ENCODE data around the gene SLC13A5.

The SLC13A5 gene

DNA sequence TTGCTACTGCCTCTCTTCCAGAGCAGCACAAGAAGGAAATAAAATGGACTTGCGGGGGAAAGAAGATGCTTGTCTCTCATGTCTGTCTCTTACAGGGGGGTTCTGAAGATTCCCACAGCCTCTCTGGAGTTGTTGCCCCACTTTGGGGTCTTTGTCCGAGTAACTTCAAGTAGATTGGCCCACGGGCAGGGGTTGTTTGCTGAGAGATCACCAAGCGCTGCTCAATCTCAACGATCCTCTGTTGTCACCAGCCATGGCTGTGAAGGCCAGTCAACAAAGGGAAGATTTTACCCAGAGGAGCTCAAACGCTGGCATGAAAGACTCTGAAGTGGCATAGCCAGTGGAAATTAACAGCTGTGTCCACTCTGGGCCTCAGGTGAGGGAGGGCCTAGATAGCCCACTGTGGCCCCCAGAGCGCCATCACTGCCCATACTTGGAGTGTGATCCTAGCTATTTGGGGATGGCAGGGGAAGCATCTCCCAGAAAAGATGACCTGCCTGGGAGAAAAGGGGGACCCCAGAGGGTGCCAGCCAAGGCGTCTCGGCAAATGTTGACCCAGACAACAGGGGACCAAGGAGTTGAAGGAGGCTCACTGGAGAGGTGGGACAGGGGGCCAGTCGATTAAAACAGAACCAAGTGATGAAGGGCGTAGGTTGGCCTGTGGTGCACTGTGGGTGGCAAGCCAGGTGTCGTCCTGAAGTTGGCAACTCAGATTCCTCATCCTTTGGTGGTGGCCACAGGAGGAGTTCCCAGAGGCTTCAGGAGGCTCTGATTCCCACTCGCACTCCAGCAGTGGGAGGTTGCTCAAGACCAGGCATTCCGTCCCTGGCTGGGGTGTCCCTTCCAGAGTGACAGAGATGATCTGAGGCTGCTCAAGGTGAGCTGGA lies 28.0 kb downstream of the SLC13A5 start:
- no peaks in the 10 kb centered on the region for H3K36me3 ChIP-seq (ENCODE audit: control insufficient read depth, insufficient read depth, low read length)
- H3K4me1 ChIP-seq (ENCODE audit: control insufficient read depth, insufficient read depth, low read length) = no peaks in the 10 kb centered on the region
- no peak overlapping the region for H3K27ac ChIP-seq (ENCODE audit: low read length)
- no peaks in the 10 kb centered on the region for H3K9me3 ChIP-seq (ENCODE audit: control insufficient read depth, insufficient read depth, low read length)
- no peaks in the 10 kb centered on the region for H3K27me3 ChIP-seq (ENCODE audit: control insufficient read depth, insufficient read depth, low read length)
- DNase-seq (ENCODE audit: low read depth, low spot score) = no peak
- no peak overlapping the region for H3K4me3 ChIP-seq (ENCODE audit: low read length)
- no CpG with 5 or more reads among the region's 14 CpGs for WGBS (ENCODE audit: insufficient coverage, insufficient read length)

DNA sequence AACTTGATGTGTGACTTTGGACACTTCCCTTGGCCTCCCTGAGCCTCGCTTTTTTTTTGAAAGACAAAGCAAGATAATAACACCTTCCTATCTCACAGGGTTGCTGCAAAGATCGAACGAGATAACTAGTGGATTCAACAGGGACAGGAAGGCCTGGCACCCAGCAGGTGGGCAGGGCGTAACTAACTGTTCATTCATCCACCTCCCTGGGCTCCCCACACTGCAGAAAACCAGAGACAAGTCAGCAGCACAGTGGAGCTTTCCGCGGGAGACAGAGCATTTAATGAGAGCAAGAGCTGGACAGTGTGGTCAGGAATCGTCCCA lies 28.7 kb downstream of the SLC13A5 start:
- no CpG with 5 or more reads among the region's 7 CpGs for WGBS (ENCODE audit: insufficient coverage, insufficient read length)
- Histone ChIP-seq H3K4me1 (ENCODE audit: control insufficient read depth, insufficient read depth, low read length) (no peaks in the 10 kb centered on the region), H3K27ac (ENCODE audit: low read length) (no peak overlapping the region), H3K36me3 (ENCODE audit: control insufficient read depth, insufficient read depth, low read length) (no peaks in the 10 kb centered on the region), H3K4me3 (ENCODE audit: low read length) (no peak overlapping the region), H3K27me3 (ENCODE audit: control insufficient read depth, insufficient read depth, low read length) (no peaks in the 10 kb centered on the region), H3K9me3 (ENCODE audit: control insufficient read depth, insufficient read depth, low read length) (no peaks in the 10 kb centered on the region)
- DNase-seq (ENCODE audit: low read depth, low spot score) = no peak

DNA sequence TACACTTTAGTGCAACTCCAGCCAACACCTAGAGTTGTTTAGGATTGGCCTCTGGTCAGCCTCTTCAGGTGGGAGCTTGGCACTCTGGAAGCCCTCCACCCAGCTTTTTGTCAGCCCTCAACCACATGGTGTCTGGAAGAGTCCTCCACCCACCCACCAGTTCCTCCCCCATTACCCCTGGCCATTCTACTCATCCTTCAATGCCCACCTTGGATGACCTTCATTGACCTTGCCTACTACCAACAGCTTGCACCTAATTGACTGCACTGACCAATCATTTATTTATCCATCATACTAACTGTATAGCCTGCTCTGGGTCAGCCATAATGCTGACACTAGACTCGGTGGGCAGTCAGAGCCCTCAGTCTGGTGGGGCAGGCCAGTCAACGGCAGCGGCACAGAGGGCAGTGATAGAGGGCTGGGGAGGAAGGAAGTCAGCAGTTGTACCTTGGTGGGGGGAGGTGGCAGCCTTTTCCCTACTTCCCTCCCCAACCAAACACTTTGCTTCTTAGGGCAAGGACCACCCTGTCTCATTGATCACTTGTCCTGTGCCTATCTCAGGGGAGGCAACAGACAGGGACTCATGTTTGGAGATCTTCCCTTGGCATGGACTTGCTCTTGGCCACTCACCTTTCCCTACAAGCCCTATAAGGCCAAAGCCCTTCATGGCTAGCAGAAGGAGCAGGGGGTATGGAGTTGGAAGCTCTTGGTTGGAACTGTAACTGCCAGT lies 29.3 kb downstream of the SLC13A5 start:
- no CpG with 5 or more reads among the region's 3 CpGs for WGBS (ENCODE audit: insufficient coverage, insufficient read length)
- H3K4me1 ChIP-seq (ENCODE audit: control insufficient read depth, insufficient read depth, low read length) = no peaks in the 10 kb centered on the region
- no peaks in the 10 kb centered on the region for H3K9me3 ChIP-seq (ENCODE audit: control insufficient read depth, insufficient read depth, low read length)
- DNase-seq (ENCODE audit: low read depth, low spot score) = no peak
- no peaks in the 10 kb centered on the region for H3K36me3 ChIP-seq (ENCODE audit: control insufficient read depth, insufficient read depth, low read length)
- no peaks in the 10 kb centered on the region for H3K27me3 ChIP-seq (ENCODE audit: control insufficient read depth, insufficient read depth, low read length)
- H3K4me3 ChIP-seq (ENCODE audit: low read length) = no peak overlapping the region
- H3K27ac ChIP-seq (ENCODE audit: low read length) = no peak overlapping the region

DNA sequence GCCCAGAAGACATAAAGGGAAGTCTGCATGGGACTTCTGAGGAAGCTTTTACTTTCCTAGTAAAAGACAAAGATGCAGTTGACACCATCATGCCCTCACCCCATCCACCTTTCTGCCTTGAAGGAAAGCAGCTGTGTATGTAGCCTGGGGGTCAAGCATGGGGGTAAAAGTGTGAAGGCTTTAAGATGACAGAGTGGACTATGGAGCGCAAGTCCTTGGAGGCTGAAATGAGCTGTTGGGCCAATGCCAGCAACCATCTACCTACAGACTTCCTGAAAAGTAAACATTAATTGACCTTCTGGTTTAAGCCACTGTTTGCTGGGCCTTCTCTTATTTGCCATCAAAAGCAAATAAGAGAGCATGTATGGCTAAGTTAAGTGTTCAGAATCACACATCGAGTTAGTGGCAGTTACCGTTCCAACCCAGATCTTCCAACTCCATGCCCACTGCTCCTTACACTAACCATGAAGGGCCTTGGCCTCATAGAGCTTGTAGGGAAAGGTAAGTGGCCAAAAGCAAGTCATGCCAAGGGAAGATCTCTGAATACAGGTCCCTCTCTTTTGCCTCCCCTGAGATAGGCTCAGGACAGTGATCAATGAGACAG lies 30.0 kb downstream of the SLC13A5 start:
- DNase-seq (ENCODE audit: low read depth, low spot score) = no peak
- no peaks in the 10 kb centered on the region for H3K4me1 ChIP-seq (ENCODE audit: control insufficient read depth, insufficient read depth, low read length)
- no peak overlapping the region for H3K4me3 ChIP-seq (ENCODE audit: low read length)
- H3K9me3 ChIP-seq (ENCODE audit: control insufficient read depth, insufficient read depth, low read length) = no peaks in the 10 kb centered on the region
- no peaks in the 10 kb centered on the region for H3K27me3 ChIP-seq (ENCODE audit: control insufficient read depth, insufficient read depth, low read length)
- no peaks in the 10 kb centered on the region for H3K36me3 ChIP-seq (ENCODE audit: control insufficient read depth, insufficient read depth, low read length)
- WGBS (ENCODE audit: insufficient coverage, insufficient read length) = no CpG with 5 or more reads among the region's 3 CpGs
- H3K27ac ChIP-seq (ENCODE audit: low read length) = no peak overlapping the region

DNA sequence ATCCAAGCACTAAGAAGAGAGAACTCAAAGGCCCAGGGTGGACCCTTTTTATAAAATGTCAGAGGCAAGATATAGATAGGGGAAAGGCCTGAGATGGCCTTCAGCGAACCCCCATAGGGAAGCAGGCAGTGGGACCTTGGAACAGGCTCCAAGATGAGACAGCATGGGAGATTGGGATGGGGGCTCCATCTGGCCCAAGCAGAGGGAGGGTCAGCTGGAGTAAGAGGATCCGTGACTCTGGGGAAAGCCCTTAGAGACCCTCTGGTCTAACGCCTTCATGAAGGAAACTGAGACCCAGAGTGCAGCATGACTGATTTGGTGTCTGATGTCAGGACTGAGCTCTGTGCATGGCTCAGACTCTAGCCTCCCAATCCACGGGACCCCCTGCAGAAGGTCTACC lies 30.8 kb downstream of the SLC13A5 start:
- Histone ChIP-seq H3K27ac (ENCODE audit: low read length) (no peak overlapping the region), H3K9me3 (ENCODE audit: control insufficient read depth, insufficient read depth, low read length) (no peaks in the 10 kb centered on the region), H3K4me3 (ENCODE audit: low read length) (no peak overlapping the region), H3K4me1 (ENCODE audit: control insufficient read depth, insufficient read depth, low read length) (no peaks in the 10 kb centered on the region), H3K36me3 (ENCODE audit: control insufficient read depth, insufficient read depth, low read length) (no peaks in the 10 kb centered on the region), H3K27me3 (ENCODE audit: control insufficient read depth, insufficient read depth, low read length) (no peaks in the 10 kb centered on the region)
- WGBS (ENCODE audit: insufficient coverage, insufficient read length) = no CpG with 5 or more reads among the region's 4 CpGs
- DNase-seq (ENCODE audit: low read depth, low spot score) = no peak

DNA sequence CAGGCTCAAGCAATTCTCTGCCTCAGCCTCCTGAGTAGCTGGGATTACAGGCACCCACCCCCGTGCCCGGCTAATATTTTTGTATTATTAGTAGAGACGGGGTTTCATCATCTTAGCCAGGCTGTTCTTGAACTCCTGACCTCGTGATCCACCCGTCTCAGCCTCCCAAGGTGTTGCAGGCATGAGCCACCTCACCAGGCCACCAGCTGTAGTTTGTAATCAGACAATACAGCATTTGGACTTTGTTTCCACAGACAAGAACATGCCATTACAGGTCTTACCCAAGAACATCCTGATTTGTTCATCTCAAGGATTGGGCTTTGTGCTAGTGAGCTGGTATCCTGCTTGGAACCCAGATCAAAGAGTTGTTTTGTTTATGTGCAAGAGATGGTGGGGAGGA lies 31.5 kb downstream of the SLC13A5 start:
- no peak overlapping the region for H3K4me3 ChIP-seq (ENCODE audit: low read length)
- H3K36me3 ChIP-seq (ENCODE audit: control insufficient read depth, insufficient read depth, low read length) = no peaks in the 10 kb centered on the region
- WGBS (ENCODE audit: insufficient coverage, insufficient read length) = no CpG with 5 or more reads among the region's 5 CpGs
- no peaks in the 10 kb centered on the region for H3K9me3 ChIP-seq (ENCODE audit: control insufficient read depth, insufficient read depth, low read length)
- H3K27me3 ChIP-seq (ENCODE audit: control insufficient read depth, insufficient read depth, low read length) = no peaks in the 10 kb centered on the region
- no peaks in the 10 kb centered on the region for H3K4me1 ChIP-seq (ENCODE audit: control insufficient read depth, insufficient read depth, low read length)
- no peak overlapping the region for H3K27ac ChIP-seq (ENCODE audit: low read length)
- no peak for DNase-seq (ENCODE audit: low read depth, low spot score)

DNA sequence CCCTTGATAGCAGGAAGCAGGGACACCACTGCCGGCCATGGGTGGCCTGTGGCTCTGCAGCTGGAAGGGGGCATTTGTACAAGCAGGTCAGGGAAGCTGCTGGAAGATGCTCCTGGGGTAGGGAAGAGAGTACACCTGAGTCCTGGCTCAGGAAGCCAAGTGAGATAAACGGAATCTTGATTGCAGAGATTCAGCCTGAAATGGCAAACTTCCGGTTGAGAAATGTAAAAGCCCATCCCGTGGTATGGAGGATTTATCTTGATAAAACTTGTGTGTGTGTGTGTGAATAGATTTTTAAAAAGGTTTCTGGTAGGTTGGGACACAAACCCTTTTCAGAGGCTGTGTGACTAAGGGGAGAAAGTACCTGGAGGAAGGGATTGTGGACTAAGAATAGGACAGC lies 32.0 kb downstream of the SLC13A5 start:
- no CpG with 5 or more reads among the region's 4 CpGs for WGBS (ENCODE audit: insufficient coverage, insufficient read length)
- Histone ChIP-seq H3K27ac (ENCODE audit: low read length) (no peak overlapping the region), H3K4me3 (ENCODE audit: low read length) (no peak overlapping the region), H3K4me1 (ENCODE audit: control insufficient read depth, insufficient read depth, low read length) (no peaks in the 10 kb centered on the region), H3K9me3 (ENCODE audit: control insufficient read depth, insufficient read depth, low read length) (no peaks in the 10 kb centered on the region), H3K36me3 (ENCODE audit: control insufficient read depth, insufficient read depth, low read length) (no peaks in the 10 kb centered on the region), H3K27me3 (ENCODE audit: control insufficient read depth, insufficient read depth, low read length) (no peaks in the 10 kb centered on the region)
- DNase-seq (ENCODE audit: low read depth, low spot score) = no peak

DNA sequence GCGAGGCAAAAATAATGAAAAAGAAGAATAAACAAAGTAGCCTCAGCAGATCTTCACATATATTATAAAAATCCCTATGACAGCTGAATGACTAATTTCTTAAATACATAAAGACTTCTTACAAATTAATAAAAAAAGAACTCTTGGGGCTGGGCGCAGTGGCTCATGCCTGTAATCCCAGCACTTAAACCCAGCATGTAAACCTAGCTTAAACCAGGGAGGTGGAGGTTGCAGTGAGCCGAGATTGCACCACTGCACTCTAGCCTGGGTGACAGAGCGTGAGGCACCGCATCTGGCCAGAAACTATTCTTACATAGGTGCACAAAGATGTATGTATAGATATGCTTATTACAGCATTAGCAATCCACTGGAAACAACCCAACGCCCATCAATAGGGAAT lies 33.9 kb downstream of the SLC13A5 start:
- no peaks in the 10 kb centered on the region for H3K4me1 ChIP-seq (ENCODE audit: control insufficient read depth, insufficient read depth, low read length)
- no peaks in the 10 kb centered on the region for H3K9me3 ChIP-seq (ENCODE audit: control insufficient read depth, insufficient read depth, low read length)
- no peak for DNase-seq (ENCODE audit: low read depth, low spot score)
- H3K27ac ChIP-seq (ENCODE audit: low read length) = no peak overlapping the region
- no peaks in the 10 kb centered on the region for H3K36me3 ChIP-seq (ENCODE audit: control insufficient read depth, insufficient read depth, low read length)
- no peak overlapping the region for H3K4me3 ChIP-seq (ENCODE audit: low read length)
- no peaks in the 10 kb centered on the region for H3K27me3 ChIP-seq (ENCODE audit: control insufficient read depth, insufficient read depth, low read length)
- no CpG with 5 or more reads among the region's 6 CpGs for WGBS (ENCODE audit: insufficient coverage, insufficient read length)

DNA sequence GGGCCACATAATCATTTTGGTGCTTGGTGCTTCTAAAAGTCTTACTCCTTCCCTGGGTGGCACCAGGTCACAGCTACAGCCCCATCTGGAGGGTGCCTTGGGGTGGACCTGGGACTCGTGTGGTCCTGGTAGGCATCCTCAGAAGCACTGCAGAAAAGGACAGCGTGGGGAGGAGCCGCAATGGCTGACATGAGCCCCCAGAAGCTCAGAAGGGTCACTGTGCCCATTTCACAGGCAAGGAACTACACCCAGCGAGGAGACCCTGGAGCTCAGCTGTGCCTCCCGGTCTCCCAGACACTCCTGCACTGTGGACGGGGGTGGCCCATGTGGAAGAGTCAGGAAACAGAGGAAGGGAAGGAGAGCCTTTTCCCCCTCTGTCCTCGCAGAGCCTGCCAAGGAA lies 35.2 kb downstream of the SLC13A5 start:
- Histone ChIP-seq H3K27me3 (ENCODE audit: control insufficient read depth, insufficient read depth, low read length) (no peaks in the 10 kb centered on the region), H3K4me3 (ENCODE audit: low read length) (no peak overlapping the region), H3K9me3 (ENCODE audit: control insufficient read depth, insufficient read depth, low read length) (no peaks in the 10 kb centered on the region), H3K4me1 (ENCODE audit: control insufficient read depth, insufficient read depth, low read length) (no peaks in the 10 kb centered on the region), H3K27ac (ENCODE audit: low read length) (no peak overlapping the region), H3K36me3 (ENCODE audit: control insufficient read depth, insufficient read depth, low read length) (no peaks in the 10 kb centered on the region)
- DNase-seq (ENCODE audit: low read depth, low spot score) = no peak
- WGBS (ENCODE audit: insufficient coverage, insufficient read length) = no CpG with 5 or more reads among the region's 7 CpGs

DNA sequence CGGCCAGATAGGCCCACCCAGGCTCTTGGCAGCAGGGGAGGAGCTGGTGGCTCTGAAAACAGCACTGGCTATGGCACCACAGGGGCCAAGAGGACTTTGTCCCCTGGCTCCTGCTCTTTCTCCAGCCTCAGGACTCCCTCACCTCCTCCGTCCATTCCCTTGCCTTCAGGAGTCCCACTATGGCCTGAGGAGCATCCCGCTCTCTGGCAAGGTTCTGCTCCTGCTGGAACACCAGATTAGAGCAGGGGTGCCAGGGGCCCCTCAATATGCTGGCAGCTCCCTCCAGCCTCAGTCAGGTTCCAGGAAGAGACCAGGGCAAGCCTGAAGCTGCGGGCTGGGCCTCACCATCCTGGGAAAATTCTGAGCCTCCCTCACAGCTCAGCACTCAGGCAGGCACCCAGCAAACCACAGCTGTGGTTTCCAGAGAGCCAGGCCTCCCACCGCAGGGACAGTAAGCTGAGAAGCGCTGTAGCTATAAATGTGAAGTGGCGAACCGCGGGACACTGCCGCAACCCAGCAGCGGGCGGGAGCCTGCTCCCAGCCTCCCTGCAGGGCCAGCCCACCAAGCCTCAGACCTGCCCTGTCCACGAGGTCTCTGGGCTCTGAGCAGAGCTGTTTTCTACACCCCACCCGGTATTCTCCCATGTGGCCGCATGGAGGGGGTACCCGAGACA lies 35.9 kb downstream of the SLC13A5 start:
- Histone ChIP-seq H3K27ac (ENCODE audit: low read length) (no peak overlapping the region), H3K9me3 (ENCODE audit: control insufficient read depth, insufficient read depth, low read length) (no peaks in the 10 kb centered on the region), H3K27me3 (ENCODE audit: control insufficient read depth, insufficient read depth, low read length) (no peaks in the 10 kb centered on the region), H3K4me3 (ENCODE audit: low read length) (no peak overlapping the region), H3K36me3 (ENCODE audit: control insufficient read depth, insufficient read depth, low read length) (no peaks in the 10 kb centered on the region), H3K4me1 (ENCODE audit: control insufficient read depth, insufficient read depth, low read length) (no peaks in the 10 kb centered on the region)
- no CpG with 5 or more reads among the region's 16 CpGs for WGBS (ENCODE audit: insufficient coverage, insufficient read length)
- DNase-seq (ENCODE audit: low read depth, low spot score) = no peak

Measured in iPS DF 6.9 (cell line).